Nephron progenitor cell (in vitro differentiated cells): ENCODE results near the gene PMAIP1.

ENCODE experiments used
- DNase-seq: peaks from one replicate; pipeline ENCODE4 v3.0.0; 2021
- H3K27ac Mint-ChIP-seq: 2 replicates; pipeline ENCODE4 v1.8.0; 2021; ENCODE audit warnings: mild to moderate bottlenecking, moderate library complexity, mixed read lengths
- H3K27me3 Mint-ChIP-seq: 2 replicates; pipeline ENCODE4 v1.8.0; 2021; ENCODE audit warnings: mild to moderate bottlenecking, low read depth, mixed read lengths; ENCODE audit not compliant: poor library complexity
- H3K36me3 Mint-ChIP-seq: 2 replicates; pipeline ENCODE4 v1.8.0; 2021; ENCODE audit warnings: low read depth, mixed read lengths
- H3K4me1 Mint-ChIP-seq: 2 replicates; pipeline ENCODE4 v1.8.0; 2021; ENCODE audit warnings: mixed read lengths
- H3K4me3 Mint-ChIP-seq: 2 replicates; pipeline ENCODE4 v1.8.0; 2021; ENCODE audit warnings: mild to moderate bottlenecking, moderate library complexity, mixed read lengths
- H3K9me3 Mint-ChIP-seq: 2 replicates; pipeline ENCODE4 v1.8.0; 2021; ENCODE audit warnings: mild to moderate bottlenecking, moderate library complexity, mixed read lengths
- CTCF ChIP-seq: fragments of 200-600 bp; sonication (generic); IDR thresholded peaks from 2 replicates; pipeline ENCODE4 v1.5.0; 2021; ENCODE audit warnings: antibody characterized with exemption

Gene PMAIP1

GRCh38 chr18:59945544-59945943 is 45.7 kb downstream of the PMAIP1 start:
- TF ChIP-seq CTCF = no peak
- no peaks in the 10 kb centered on the region for H3K9me3 Mint-ChIP-seq
- H3K4me1 Mint-ChIP-seq = no peaks in the 10 kb centered on the region
- H3K27ac Mint-ChIP-seq = no peak overlapping the region
- peaks cover 10% of the 10 kb centered on the region for H3K27me3 Mint-ChIP-seq
- no peak for DNase-seq
- no peak overlapping the region for H3K4me3 Mint-ChIP-seq
- H3K36me3 Mint-ChIP-seq = no peaks in the 10 kb centered on the region

DNA sequence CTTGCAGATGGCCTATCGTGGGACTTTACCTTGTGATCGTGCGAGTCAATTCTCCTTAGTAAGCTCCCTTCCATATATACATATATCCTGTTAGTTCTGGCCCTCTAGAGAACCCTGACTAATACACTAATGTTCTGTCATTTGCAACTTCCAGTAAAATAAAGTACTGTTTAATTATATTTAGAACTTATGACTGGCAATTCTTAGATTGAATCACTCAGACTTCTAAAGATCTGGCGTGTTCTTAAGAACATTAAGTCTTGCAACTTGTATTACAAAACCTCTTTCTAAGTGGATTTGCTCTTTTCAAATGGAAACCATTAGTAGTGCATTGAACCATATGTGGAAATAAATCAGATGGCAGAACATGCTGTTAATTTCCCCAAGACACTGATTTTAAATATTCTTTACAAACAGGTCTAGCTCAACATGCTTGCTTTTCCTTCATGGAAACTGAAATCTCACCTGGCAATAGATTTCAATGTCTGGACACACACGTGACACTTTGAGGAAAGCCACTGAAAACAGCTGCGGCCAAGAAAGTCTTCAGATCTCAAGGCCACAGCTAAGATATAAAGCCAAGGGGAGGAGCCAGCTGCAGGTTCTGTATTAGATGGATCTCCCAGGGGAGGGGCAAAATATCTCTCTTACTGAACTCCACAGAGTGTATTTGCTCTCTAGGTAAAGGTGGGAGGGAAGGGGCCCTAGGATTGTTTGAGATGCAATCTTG is 50.6 kb downstream of the PMAIP1 start:
- no peak for DNase-seq
- Mint-ChIP-seq H3K4me3 (no peak overlapping the region), H3K27ac (no peak overlapping the region), H3K36me3 (no peaks in the 10 kb centered on the region), H3K4me1 (no peaks in the 10 kb centered on the region), H3K9me3 (no peaks in the 10 kb centered on the region), H3K27me3 (peaks cover 8% of the 10 kb centered on the region)
- TF ChIP-seq CTCF = no peak

DNA sequence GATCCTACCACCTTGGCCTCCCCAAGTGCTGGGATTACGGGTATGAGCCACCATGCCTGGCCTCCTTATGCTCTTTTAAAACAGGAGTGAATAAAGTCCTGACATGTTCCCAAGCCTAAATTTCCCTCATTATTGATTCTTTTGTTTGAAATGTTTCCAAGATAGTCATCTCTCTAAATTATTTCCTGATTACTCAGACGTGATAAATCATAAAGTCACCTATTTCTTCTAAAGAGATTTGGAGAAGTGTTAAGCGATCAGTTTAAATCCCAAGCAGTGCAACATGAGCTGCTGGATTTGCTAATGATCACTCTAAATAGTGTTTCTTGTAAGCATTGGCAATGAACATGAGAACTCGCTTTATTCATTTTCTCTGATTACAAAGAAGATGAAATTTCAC is 51.8 kb downstream of the PMAIP1 start:
- peaks cover 8% of the 10 kb centered on the region for H3K27me3 Mint-ChIP-seq

GRCh38 chr18:59952283-59953007 is 52.6 kb downstream of the PMAIP1 start:
- Mint-ChIP-seq H3K36me3 (no peaks in the 10 kb centered on the region), H3K4me1 (no peaks in the 10 kb centered on the region), H3K9me3 (no peaks in the 10 kb centered on the region), H3K27me3 (peaks cover 7% of the 10 kb centered on the region), H3K4me3 (no peak overlapping the region), H3K27ac (no peak overlapping the region)
- DNase-seq = no peak
- no peak for TF ChIP-seq CTCF

More for the DNA sequence above, 51.8 kb downstream of the PMAIP1 start:
- Mint-ChIP-seq H3K36me3 (no peaks in the 10 kb centered on the region), H3K4me1 (no peaks in the 10 kb centered on the region), H3K4me3 (no peak overlapping the region), H3K27ac (no peak overlapping the region), H3K9me3 (no peaks in the 10 kb centered on the region)
- no peak for TF ChIP-seq CTCF
- DNase-seq = no peak
